ENCODE measurements around the gene LMAN2.

LMAN2 gene

DNA sequence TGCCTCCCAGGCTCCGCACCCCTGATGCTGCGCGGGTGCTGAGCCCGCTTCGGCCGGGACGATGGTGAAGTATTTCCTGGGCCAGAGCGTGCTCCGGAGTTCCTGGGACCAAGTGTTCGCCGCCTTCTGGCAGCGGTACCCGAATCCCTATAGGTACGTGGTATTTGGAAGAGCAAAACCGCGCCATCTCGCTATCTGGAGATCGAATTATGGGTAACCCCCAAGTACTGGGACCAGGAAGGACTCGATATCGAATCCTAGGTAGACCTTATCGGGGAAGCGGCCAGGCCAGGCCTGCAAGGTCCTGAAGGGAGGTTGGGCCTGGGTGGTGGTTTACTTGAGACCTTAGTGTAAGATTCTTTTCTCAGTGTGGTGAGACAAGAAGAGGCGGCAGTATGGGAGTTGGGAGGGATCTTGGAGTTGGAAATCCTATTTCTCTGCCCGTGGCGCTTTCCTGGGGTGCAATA, 47.5 kb downstream of the LMAN2 start:
- no peak for DNase-seq

DNA sequence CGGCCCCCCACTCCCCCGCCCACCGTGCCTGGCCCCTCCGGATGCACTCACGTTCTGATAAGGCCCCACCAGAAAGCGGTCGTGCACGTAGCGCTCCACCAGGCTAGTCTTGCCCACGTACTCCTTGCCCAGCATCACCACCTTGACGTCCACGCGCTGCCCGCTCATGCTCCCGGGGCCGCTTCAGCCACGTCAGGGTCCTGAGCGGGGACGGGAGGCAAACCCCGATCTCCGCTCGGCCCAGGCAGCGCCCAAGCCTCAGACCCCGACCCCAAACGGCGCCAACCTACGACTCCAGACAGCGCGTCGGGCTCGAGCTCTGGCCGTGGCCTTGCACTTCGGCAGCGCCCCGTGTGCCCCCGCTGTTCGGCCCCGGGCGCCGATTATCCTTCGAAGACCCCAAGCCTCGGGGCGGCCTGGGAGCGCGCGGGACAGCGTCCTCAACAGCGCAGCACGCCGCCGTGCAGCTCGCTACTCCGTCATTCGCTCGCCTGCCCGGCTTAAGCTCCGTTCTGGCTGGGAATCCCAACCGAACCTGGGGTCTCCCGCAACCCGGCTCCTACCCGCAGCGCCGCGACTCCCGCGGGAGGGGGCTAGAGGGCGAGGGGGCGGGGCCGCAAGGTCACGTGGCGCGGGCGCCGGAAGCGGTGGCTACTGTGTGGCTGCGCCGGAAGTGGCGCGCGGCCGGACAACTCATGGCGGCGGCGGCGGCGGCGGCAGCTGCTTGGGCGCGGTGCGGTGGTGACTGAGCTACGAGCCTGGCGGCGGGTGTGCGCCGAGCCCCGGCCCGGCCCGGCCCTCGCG, 48.1 kb downstream of the LMAN2 start, which contains the start of the genes PRELID1 and RAB24:
PRELID1 (plus strand) TSS at position 679 of the 804 bp plus-strand sequence. CDS start 187 bp downstream, outside the sequence.
RAB24 (minus strand) TSS at position 599 of the 804 bp plus-strand sequence; CDS start at position 168, 431 bp downstream.
- DNase-seq = peak; percentile 89

DNA sequence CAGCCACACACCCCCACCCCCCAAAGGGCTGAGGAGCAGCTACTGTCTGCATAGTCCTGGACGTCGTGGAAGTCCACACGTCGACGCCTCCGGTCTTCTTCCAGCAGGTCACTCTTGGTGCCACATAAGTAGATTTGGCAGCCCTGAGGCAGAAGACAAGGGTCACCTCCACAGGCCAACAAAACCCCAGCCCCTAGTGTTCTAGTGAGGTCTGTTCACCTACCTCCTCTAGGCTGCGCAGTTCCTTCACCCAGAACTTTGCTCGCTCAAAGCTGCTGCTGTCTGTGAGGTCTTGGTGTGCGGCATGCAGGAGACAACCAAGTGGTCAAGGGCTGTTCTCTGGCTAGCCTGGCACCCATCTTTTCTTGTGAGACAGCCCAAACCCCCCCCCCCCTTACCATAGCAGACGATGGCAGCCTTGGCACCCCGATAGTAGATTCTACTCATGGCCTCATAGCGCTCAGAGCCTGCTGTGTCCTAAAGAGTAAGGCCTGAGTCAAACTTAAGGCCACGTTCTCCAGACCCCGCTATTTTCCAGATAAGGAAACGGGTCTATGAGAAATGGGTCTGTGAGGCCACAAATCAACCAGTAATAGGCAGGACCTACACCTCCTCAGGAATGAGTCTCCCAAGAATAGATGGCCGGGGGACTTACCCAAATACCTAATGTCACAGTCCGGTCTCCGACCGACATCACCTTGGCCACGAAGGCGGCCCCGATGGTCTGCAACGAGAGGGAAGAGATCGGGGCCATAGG, 48.9 kb downstream of the LMAN2 start:
- DNase-seq = no peak

DNA sequence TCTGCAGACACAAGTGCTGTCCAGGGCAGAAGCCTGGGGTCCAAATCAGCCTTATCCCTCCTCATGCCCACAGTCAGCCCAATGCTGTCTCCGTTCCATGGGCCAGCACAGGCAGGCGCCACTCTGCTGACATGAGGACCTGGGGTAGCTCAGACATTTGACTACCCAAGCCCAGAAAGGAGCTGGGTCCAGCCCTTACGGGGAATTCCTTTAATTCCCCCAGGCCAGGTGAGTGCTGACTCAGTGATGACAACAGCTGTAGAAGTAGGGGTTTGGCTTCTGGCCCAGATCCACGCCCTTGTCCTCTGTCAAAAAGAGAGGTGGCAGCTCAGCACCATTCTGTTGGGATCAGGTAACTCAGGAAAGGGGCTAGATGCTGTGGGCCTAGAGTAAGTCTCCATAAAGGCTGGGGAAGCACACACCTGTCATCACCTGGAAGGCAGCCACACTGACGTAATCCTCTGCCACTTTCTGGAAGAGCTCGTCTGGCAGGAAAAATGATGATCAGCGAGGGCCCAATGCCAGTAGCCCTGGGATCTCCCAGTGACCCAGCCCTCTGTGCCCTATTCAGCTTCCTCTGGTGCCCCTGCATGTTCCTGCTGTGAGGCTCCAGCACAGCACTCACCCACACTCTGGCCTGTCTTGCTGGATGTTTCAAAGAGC, 49.8 kb downstream of the LMAN2 start:
- no peak for DNase-seq

DNA sequence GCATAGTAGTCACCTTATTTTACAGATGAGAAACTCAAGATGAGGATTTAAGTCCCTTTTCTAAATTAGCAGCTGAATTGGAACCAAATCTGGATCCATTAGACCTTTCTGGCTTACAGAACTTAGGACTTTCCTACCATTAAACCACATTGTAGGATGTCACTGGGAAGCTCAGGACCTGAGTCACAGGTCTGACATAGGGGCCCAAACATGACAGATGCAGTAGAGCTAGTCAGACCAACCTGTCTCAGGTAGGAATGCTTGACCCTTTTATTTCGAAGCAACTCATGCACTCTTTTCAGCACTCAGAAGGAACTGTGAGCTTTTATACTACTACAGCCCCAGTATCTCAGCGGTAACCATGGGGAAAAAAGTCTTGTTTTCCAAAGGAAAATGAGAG, 50.5 kb downstream of the LMAN2 start:
- no peak for DNase-seq

DNA sequence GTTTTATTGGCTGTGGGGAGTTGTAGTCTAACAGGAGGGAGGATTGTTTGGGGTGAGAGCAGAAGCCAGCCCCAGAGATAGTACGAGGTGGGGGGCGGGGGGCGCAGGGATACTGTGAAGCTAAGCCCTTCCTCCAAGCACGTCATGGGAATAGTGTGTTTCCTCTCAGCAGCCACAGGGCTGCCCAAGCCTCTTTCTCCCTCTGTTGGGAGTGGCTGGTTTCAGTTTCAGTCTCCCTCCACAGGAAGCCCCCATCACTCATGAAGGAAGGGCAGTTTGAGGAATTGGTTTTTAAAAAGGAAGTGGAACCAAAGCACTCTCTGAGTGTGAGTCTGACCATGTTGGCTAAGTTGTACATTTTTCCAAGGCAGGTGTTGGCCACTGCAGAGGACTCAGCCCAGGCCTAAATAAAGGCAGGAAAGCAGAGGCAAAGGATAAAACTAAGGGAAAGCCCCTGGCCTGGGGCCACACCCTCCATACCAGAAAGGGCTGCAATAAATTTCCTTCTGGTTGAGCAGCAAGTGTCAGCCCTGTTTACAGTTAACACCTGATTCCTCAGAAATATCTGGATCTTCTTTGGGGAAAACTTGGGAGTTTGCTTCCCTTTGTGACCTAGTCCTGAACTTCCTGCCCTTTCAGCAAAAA, 51.1 kb downstream of the LMAN2 start:
- DNase-seq = peak; percentile 75

DNA sequence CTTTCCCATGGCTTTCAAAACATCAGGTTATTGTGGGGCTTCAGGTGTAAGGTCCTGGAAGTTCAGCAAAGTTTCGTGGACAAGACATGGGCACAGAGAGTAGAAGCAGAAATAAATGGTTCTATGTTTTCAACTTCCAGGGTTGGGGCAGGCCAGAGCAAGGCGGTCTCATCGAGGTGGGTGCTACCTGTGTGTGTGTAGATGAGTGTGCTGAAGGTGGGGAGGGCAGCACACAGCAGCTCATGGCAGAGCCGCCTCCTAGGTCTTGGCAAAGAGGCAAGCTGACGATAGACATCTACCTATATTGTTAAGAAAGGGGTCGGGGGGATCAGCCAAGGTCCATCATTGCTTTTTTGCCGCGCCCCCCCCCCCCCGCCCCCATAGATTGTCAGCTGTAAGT, 51.8 kb downstream of the LMAN2 start:
- DNase-seq = no peak

DNA sequence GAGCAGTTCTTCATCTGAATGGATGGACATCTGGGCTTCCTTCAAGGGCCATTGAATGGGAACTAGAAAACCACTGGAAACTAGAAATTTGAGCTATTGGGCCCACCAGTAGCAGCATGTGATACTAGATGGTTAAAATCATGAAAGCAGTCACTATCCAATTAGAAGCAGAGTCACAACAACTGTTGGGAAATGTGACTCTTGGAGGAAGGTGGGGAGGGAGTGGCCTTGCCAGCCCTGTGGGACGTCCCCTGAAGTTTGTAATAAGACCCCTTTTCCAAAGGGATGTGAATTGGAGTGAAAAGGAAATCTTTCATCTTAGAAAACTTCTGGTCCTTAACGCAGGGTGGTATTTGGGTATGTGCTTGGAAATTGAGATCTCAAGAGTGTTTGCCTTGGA, 53.5 kb downstream of the LMAN2 start:
- DNase-seq = no peak

DNA sequence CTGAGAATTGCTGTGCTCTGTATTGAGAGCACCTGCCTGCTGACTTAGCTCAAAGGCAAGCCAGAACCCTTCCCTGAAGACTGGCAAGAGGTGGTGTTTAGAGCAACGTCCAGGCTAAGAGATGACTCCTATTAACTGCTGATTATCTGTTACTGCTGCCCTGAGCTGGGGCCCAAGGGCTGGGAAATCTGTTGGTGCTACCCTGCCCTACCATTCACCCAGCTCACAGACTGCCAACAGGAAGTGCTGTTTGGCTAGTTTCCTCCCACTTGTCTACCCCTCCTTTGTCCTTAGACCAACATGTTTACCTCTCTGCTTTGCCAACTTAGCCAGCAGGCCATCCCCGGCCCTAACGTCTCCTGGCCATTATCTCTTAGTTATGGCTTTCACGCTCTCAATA, 54.9 kb downstream of the LMAN2 start:
- DNase-seq = no peak

DNA sequence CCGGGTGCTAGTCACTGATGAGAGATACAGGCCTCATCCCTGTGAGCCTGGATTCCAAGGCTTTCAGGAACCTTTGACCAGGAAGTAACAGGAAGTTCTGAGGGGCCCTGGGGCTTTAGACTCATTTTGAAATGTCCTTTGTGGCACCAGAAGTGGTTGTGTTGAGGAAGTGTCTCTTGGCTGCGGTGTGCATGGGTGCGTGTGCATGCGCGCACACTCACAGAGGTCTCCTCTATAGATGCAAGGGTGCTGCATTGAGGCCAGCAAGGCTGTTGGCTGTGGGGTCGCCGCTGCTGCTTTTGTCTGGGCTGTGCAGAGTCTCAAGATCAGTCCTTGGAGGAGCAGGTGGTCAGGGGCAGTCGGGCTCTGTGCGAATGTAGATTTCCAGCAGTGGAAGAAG, 55.5 kb downstream of the LMAN2 start:
- DNase-seq = no peak

DNA sequence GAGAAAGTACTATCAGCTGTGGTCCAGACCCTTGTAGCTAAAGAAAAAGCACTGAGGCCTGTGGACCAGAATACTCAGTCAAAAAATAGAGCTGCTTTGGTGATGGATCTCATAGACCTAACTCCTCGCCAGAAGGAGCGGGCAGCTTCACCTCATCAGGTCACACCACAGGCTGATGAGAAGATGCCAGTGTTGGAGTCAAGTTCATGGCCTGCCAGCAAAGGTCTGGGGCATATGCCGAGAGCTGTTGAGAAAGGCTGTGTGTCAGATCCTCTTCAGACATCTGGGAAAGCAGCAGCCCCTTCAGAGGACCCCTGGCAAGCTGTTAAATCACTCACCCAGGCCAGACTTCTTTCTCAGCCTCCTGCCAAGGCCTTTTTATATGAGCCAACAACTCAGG, 56.8 kb downstream of the LMAN2 start:
- no peak for DNase-seq

DNA sequence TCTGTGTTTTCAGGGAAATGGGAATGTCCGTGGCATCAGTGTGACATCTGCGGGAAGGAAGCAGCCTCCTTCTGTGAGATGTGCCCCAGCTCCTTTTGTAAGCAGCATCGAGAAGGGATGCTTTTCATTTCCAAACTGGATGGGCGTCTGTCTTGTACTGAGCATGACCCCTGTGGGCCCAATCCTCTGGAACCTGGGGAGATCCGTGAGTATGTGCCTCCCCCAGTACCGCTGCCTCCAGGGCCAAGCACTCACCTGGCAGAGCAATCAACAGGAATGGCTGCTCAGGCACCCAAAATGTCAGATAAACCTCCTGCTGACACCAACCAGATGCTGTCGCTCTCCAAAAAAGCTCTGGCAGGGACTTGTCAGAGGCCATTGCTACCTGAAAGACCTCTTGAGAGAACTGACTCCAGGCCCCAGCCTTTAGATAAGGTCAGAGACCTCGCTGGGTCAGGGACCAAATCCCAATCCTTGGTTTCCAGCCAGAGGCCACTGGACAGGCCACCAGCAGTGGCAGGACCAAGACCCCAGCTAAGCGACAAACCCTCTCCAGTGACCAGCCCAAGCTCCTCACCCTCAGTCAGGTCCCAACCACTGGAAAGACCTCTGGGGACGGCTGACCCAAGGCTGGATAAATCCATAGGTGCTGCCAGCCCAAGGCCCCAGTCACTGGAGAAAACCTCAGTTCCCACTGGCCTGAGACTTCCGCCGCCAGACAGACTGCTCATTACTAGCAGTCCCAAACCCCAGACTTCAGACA, 57.5 kb downstream of the LMAN2 start:
- DNase-seq = no peak

DNA sequence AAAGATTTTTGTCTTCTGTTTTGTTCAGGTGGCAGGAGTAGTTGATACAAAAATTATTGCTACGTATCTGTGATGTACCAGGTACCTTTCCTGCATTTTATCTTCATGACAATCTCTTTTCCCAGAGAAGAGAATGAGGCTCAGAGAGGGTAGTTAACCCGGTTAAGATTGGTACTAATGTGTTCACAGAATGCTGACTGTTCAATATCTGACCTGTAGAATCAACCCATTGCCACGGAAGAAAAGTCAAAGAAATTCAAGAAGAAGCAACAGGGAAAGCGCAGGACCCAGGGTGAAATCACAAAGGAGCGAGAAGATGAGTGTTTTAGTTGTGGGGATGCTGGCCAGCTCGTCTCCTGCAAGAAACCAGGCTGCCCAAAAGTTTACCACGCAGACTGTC, 59.7 kb downstream of the LMAN2 start:
- no peak for DNase-seq

DNA sequence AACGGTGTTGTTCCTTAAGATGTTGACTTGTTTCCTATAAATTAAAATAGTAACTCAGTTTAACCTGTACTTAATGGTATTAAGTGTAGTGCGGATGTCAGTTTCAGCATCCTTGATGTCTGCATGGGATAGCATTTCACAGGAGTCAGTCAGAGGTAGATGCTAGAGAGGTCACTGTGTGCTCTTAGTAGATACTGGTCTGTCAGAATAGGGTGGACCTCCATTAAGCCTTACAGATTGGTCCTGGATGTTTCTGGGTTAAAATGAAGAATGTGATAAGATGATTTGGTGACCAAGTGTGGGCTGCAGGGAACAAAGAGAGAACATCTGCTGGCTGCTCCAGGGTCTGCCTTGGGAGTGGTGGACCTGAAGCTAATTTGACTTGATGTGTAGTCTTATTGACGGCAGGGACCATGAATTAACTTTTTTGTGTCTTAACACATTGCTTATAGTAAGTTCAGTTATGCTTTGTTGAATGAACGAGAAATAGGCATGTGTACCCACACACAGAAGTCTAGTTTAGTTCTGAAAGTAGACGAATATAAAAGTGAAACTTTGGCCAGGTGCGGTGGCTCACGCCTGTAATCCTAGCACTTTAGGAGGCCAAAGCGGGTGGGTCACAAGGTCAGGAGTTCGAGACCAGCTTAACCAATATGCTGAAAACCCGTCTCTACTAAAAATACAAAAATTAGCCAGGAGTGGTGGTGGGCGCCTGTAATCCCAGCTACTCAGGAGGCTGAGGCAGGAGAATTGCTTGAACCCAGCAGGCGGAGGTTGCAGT, 60.5 kb downstream of the LMAN2 start:
- no peak for DNase-seq

DNA sequence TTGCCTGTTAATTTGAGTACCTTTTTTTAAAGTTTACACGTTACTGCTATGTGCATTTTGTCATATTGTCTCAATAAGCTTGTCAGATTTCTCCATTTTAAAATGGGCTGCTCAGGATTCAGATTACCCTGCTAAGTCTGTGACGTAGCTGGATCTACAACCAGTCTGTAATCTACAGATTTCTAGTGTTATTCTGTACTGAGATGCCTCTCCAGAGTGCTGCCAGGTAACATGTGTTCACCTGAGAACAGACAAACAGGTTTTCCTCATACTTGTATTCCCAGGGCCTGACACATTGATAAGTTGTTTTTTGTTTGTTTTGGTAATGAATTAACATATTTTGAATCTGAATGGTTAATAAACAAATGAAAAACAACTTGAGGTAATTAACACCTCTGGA, 63.3 kb downstream of the LMAN2 start:
- no peak for DNase-seq
